ENCODE results near the gene TLR8.

Gene TLR8

DNA sequence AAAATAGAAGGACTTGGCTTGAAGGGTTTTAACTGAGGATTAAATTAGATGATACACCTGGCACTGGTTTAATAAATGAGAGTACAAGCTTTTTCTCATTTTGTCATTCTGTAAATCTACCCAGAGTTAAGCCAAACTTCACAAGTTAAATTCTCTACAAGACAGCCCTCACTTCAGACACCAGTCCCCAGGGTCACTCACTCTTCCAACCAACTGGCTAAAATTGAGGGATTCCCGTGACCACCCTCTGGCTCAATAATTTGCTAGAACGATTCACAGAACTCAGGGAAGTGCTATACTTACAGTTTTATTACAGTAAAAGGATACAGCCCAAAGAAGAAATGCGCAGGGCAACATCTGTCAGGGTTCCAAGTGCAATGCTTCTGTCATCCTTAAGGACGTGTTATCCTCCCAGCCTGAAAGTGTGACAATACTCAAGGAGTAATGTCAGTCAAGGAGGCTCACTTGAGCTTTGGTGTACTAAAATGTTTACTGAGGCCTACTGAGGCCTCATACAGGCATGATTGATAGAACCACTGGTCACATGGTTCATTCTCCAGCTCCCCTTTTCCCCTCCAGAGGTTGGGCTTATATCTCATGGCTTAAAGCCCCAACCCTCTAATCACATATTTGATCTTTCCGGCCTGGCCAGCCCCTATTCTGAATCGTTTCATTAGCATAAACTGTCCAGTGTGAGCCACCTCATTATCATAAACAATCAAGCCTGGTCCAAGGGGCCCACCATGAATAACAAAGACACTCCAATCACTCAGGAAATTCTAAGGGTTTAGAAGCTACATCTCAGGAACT lies 58.9 kb downstream of the TLR8 start:
- DNase-seq (ENCODE audit: low read depth in 2 of 2), result no peak

DNA sequence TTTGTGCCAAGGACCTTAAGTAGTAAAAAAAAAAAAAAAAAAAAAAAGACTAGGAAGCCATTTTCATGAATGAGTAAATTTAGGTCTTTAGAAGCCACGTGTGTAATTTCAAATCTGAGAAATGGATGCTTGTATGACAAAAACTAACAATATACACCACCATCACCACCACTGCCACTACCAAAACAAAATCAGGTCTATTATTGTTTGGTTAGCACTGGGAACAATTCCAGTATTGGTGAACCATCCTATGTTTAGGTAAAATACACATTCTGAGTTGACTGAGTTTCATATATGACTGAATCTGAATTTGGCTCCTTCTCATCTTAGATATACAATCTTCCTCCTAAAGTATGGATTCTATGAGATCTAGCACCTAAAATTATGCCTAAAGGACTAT lies 59.7 kb downstream of the TLR8 start:
- DNase-seq (ENCODE audit: low read depth in 2 of 2), result no peak

- no peak for DNase-seq (ENCODE audit: low read depth in 2 of 2)
These were observed 61.5 kb downstream of the TLR8 start for GRCh38 chrX:12967711-12968465.

- no peak for DNase-seq (ENCODE audit: low read depth in 2 of 2)
These were observed 64.3 kb downstream of the TLR8 start for GRCh38 chrX:12970691-12971202.

DNA sequence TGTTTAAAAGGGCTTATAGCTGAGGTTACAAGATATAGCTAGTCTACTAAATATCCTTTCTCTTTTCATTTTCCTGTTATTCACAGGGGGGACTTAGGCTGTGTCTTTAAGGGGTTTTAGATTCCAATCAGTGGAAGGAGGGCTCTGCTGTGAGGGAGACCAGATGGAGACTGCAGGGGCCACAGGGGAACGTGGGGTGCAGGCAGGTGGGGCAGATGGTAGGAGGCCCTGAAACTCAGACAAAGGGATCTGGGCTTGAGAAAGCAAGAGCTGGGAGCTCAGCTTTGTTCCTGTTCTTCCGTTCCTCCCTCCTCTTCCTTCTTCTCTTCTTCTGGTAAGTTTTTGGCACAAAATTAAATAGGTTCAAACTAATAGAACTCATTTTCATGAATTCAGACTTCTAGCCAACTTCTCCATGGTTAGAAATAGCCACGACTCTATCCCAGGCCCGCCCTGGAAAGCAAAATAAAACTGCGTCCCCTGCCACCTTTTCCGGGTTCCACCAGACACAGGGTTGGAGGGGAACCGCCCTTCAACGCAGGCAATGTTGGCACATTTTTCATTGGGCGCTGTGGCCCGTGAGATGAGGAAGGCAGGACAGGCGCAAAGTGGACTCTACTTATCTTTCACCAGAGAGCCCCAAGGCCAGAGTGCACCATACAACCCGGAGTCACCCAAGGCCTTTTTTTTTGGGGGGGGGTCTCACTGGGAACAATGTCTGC lies 65.0 kb downstream of the TLR8 start:
- no peak for DNase-seq (ENCODE audit: low read depth in 2 of 2)

DNA sequence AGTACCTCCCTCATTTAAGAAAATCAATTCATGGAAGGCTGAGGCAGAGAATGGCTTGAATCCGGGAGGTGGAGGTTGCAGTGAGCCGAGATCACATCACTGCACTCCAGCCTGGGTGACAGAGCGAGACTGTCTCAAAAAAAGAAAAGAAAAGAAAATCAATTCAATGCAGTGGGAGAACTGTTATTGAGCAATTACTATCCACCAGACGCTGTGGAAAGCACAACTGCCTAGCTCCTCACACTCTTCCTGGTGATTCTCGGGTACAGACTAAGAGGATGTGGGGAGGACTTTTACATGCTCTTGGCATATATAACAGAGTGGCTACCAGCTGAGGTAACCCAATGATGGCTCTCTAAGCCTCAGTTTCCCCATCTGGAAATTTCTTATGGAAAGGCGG lies 65.8 kb downstream of the TLR8 start:
- no peak for DNase-seq (ENCODE audit: low read depth in 2 of 2)

Data from stimulated activated CD8-positive, alpha-beta memory T cell treated with anti-CD3 and anti-CD28 coated beads, Interleukin-2, amount 100 ng/mL, for 1 hour (primary cell).